Measurements from ENCODE around the gene YY1. TPM values are rescaled to one million over a fixed set of nuclear protein-coding genes. Genes with fewer than 3 reads are reported as not detected.

The YY1 gene
- total RNA-seq, 1 donor from 2014 or later, result 87.5 TPM

DNA sequence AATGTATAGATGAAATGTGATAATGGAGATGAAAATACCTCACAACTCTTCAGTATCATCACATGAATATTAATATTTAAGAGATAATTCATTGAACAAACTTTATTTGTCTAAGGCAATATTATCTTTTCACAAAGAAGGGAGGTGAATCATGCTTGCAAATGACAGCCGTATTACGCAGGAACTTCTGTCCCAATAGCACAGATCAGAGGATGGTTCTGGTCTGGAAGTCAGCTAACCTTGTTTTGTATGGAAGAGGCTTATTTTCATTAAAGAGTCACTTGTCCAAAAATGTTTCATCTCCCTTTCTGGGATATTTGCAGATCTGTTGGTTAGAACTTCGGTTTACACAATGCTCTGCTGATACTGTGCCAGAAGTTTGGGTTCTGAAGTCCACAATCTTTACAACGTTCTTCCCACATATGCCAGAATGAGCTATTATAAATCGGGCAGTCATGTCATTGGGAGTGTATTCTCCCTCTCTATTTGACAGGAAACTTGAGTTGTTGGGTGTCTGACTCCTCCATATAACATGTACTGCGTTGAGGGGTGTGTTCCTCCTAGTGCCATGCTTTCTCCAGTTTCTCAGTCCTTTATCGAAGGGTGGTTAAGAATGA, 29.8 kb downstream of the YY1 start:
- H3K4me1 Mint-ChIP-seq (ENCODE audit: low read depth, unreplicated experiment), result peaks cover 9% of the 10 kb centered on the region
- no peaks in the 10 kb centered on the region for H3K9me3 Mint-ChIP-seq (ENCODE audit: unreplicated experiment)
- Histone ChIP-seq H2AFZ (ENCODE audit: low read depth, low read length) (no peak overlapping the region), H3K79me2 (ENCODE audit: insufficient read depth, low read length) (peaks cover 88% of the 10 kb centered on the region), H4K20me1 (ENCODE audit: insufficient read depth, low read length) (peaks cover 83% of the 10 kb centered on the region), H3K4me3 (ENCODE audit: insufficient read depth, low read depth, low read length) (no peak overlapping the region), H3K9me3 (ENCODE audit: insufficient read depth, low read depth, low read length) (no peaks in the 10 kb centered on the region), H3K36me3 (ENCODE audit: insufficient read depth, low read length) (no peaks in the 10 kb centered on the region), H3K4me2 (ENCODE audit: low read length) (no peak overlapping the region), H3K4me1 (ENCODE audit: insufficient read depth, low read length) (no peaks in the 10 kb centered on the region), H3K27me3 (ENCODE audit: insufficient read depth, low read length) (no peaks in the 10 kb centered on the region), H3K9ac (ENCODE audit: low read length) (no peak overlapping the region), H3K27ac (ENCODE audit: low read depth, low read length) (no peak overlapping the region)
- peaks cover 25% of the 10 kb centered on the region for H3K36me3 Mint-ChIP-seq (ENCODE audit: low read depth, unreplicated experiment)
- FAIRE-seq (no peak), DNase-seq (ENCODE audit: low read depth) (no peak)
- TF ChIP-seq EZH2 (IDR thresholded peaks at IDR 0.05; ENCODE audit: insufficient read depth, low read length), result no peak
- TF ChIP-seq CTCF (IDR thresholded peaks at IDR 0.05; ENCODE audit: insufficient read depth, low read depth, low read length), result no peak
- no peak overlapping the region for H3K4me3 Mint-ChIP-seq (ENCODE audit: unreplicated experiment)
- H3K27ac Mint-ChIP-seq (ENCODE audit: unreplicated experiment), result no peak overlapping the region
- H3K27me3 Mint-ChIP-seq (ENCODE audit: low read depth, unreplicated experiment), result no peaks in the 10 kb centered on the region

GRCh38 chr14:100271247-100271939, 32.4 kb downstream of the YY1 start:
- Histone ChIP-seq H3K9me3 (ENCODE audit: insufficient read depth, low read depth, low read length) (no peaks in the 10 kb centered on the region), H3K9ac (ENCODE audit: low read length) (no peak overlapping the region), H3K79me2 (ENCODE audit: insufficient read depth, low read length) (peaks cover 88% of the 10 kb centered on the region), H3K4me1 (ENCODE audit: insufficient read depth, low read length) (no peaks in the 10 kb centered on the region), H3K4me2 (ENCODE audit: low read length) (no peak overlapping the region), H4K20me1 (ENCODE audit: insufficient read depth, low read length) (peaks cover 85% of the 10 kb centered on the region), H3K36me3 (ENCODE audit: insufficient read depth, low read length) (peaks cover 6% of the 10 kb centered on the region), H3K27me3 (ENCODE audit: insufficient read depth, low read length) (no peaks in the 10 kb centered on the region), H2AFZ (ENCODE audit: low read depth, low read length) (no peak overlapping the region), H3K27ac (ENCODE audit: low read depth, low read length) (no peak overlapping the region), H3K4me3 (ENCODE audit: insufficient read depth, low read depth, low read length) (no peak overlapping the region)
- H3K9me3 Mint-ChIP-seq (ENCODE audit: unreplicated experiment), result no peaks in the 10 kb centered on the region
- DNase-seq (ENCODE audit: low read depth) (no peak), FAIRE-seq (no peak)
- H3K4me1 Mint-ChIP-seq (ENCODE audit: low read depth, unreplicated experiment), result peaks cover 11% of the 10 kb centered on the region
- H3K4me3 Mint-ChIP-seq (ENCODE audit: unreplicated experiment), result no peak overlapping the region
- H3K36me3 Mint-ChIP-seq (ENCODE audit: low read depth, unreplicated experiment), result peaks cover 16% of the 10 kb centered on the region
- H3K27ac Mint-ChIP-seq (ENCODE audit: unreplicated experiment), result no peak overlapping the region
- no peaks in the 10 kb centered on the region for H3K27me3 Mint-ChIP-seq (ENCODE audit: low read depth, unreplicated experiment)
- TF ChIP-seq CTCF (IDR thresholded peaks at IDR 0.05; ENCODE audit: insufficient read depth, low read depth, low read length), result peak; percentile 20
- TF ChIP-seq EZH2 (IDR thresholded peaks at IDR 0.05; ENCODE audit: insufficient read depth, low read length), result no peak

DNA sequence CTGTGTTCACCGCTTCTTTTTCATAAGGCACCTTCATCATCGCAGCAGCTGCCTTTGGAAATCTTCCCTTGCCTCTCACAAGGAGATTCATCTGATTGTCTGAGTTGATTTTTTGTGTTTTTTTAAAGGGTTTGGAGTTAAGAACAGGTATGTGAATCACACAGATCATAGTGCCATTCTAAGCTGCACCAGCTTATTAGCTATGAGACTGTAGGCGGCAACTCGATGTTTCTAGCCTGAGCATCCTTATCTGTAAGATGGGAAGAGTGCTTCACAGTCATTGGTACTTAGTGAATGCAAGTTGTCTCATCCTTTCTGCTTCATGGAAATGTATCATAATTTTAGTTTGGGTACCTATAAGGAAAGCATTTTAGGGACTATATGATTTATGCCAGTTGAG, 35.3 kb downstream of the YY1 start:
- TF ChIP-seq CTCF (IDR thresholded peaks at IDR 0.05; ENCODE audit: insufficient read depth, low read depth, low read length), result no peak
- no peak for TF ChIP-seq EZH2 (IDR thresholded peaks at IDR 0.05; ENCODE audit: insufficient read depth, low read length)
- H3K27ac ChIP-seq (ENCODE audit: low read depth, low read length), result no peak overlapping the region
- H2AFZ ChIP-seq (ENCODE audit: low read depth, low read length), result no peak overlapping the region
- DNase-seq (ENCODE audit: low read depth) (no peak), FAIRE-seq (peak; percentile 60)
- H3K36me3 Mint-ChIP-seq (ENCODE audit: low read depth, unreplicated experiment), result peaks cover 9% of the 10 kb centered on the region
- no peak overlapping the region for H3K27ac Mint-ChIP-seq (ENCODE audit: unreplicated experiment)
- H3K27me3 ChIP-seq (ENCODE audit: insufficient read depth, low read length), result no peaks in the 10 kb centered on the region
- H3K27me3 Mint-ChIP-seq (ENCODE audit: low read depth, unreplicated experiment), result no peaks in the 10 kb centered on the region
- no peak overlapping the region for H3K4me3 ChIP-seq (ENCODE audit: insufficient read depth, low read depth, low read length)
- peaks cover 27% of the 10 kb centered on the region for H3K4me1 Mint-ChIP-seq (ENCODE audit: low read depth, unreplicated experiment)
- peaks cover 19% of the 10 kb centered on the region for H3K36me3 ChIP-seq (ENCODE audit: insufficient read depth, low read length)
- H3K4me3 Mint-ChIP-seq (ENCODE audit: unreplicated experiment), result peak overlapping the region; percentile 62
- peaks cover 88% of the 10 kb centered on the region for H3K79me2 ChIP-seq (ENCODE audit: insufficient read depth, low read length)
- no peak overlapping the region for H3K9ac ChIP-seq (ENCODE audit: low read length)
- no peaks in the 10 kb centered on the region for H3K9me3 ChIP-seq (ENCODE audit: insufficient read depth, low read depth, low read length)
- H3K9me3 Mint-ChIP-seq (ENCODE audit: unreplicated experiment), result no peaks in the 10 kb centered on the region
- peaks cover 11% of the 10 kb centered on the region for H3K4me1 ChIP-seq (ENCODE audit: insufficient read depth, low read length)
- peaks cover 85% of the 10 kb centered on the region for H4K20me1 ChIP-seq (ENCODE audit: insufficient read depth, low read length)
- no peak overlapping the region for H3K4me2 ChIP-seq (ENCODE audit: low read length)

All from astrocyte (in vitro differentiated cells and primary cell).